Fibroblast of mammary gland (primary cell): ENCODE measurements around the gene CISD1.

Source experiments
- DNase-seq: peaks from one replicate; pipeline ENCODE4 v3.0.0-alpha.2; 2010; ENCODE audit warnings: low read depth
- H3K4me3 ChIP-seq: 2 replicates; pipeline ENCODE4 v1.5.1; 2011; ENCODE audit warnings: low read depth, mild to moderate bottlenecking, low read length, moderate library complexity; ENCODE audit not compliant: control insufficient read depth
- TF ChIP-seq, protein P1 (sequence below): conservative IDR thresholded peaks from 2 replicates; pipeline ENCODE4 v1.5.1; 2011; ENCODE audit warnings: low read depth, low read length, inconsistent platforms; ENCODE audit not compliant: control insufficient read depth, insufficient read depth

Gene CISD1

DNA sequence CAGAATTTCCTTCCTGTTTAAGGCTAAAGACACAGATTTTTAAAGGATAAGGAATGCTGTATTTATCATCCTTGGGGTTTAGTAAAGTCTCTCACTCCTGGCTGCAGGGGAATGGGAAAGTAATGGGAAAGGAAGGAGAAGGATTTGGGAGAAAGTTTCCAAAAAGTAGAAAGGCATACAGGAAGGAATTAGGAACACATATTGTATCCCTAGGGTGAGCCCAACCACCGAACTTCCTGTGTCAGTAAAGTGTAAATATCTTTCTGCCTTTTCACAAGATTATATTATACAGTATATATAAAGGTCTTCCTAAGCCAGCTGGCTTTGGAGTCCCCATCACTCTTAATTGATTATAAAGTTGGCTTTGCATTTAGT lies 53.9 kb downstream of the CISD1 start:
- TF ChIP-seq, protein P1, sequence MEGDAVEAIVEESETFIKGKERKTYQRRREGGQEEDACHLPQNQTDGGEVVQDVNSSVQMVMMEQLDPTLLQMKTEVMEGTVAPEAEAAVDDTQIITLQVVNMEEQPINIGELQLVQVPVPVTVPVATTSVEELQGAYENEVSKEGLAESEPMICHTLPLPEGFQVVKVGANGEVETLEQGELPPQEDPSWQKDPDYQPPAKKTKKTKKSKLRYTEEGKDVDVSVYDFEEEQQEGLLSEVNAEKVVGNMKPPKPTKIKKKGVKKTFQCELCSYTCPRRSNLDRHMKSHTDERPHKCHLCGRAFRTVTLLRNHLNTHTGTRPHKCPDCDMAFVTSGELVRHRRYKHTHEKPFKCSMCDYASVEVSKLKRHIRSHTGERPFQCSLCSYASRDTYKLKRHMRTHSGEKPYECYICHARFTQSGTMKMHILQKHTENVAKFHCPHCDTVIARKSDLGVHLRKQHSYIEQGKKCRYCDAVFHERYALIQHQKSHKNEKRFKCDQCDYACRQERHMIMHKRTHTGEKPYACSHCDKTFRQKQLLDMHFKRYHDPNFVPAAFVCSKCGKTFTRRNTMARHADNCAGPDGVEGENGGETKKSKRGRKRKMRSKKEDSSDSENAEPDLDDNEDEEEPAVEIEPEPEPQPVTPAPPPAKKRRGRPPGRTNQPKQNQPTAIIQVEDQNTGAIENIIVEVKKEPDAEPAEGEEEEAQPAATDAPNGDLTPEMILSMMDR, result no peak

DNA sequence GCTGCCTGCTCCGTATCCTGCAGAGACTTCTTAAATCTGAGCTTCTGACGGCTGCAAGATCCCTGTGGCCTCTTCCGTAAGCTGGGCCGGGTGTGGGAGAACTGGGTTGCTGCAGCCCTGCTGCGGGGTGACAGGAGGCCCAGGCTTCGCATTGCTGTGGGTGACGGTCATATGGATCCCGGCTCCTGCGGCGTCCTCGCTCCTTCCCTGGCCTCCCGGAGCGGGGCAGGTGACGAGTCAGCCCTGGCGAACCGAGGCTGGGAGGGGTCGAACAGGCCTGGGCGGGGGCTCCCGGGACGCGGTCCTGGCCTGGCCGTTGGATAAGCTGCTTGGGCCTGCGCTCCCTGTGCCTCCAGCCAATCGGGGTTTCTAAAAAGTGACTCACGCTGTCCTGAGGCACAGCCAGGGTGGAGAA lies 58.0 kb downstream of the CISD1 start:
- peak; percentile 83 for DNase-seq
- TF ChIP-seq, protein P1, result no peak
- peak overlapping the region; percentile 57 for H3K4me3 ChIP-seq

More for the DNA sequence above, 53.9 kb downstream of the CISD1 start:
- H3K4me3 ChIP-seq, result no peak overlapping the region
- DNase-seq, result no peak

GRCh38 chr10:58328233-58328632 lies 59.3 kb downstream of the CISD1 start:
- no peak overlapping the region for H3K4me3 ChIP-seq
- DNase-seq, result no peak
- TF ChIP-seq, protein P1, result no peak

DNA sequence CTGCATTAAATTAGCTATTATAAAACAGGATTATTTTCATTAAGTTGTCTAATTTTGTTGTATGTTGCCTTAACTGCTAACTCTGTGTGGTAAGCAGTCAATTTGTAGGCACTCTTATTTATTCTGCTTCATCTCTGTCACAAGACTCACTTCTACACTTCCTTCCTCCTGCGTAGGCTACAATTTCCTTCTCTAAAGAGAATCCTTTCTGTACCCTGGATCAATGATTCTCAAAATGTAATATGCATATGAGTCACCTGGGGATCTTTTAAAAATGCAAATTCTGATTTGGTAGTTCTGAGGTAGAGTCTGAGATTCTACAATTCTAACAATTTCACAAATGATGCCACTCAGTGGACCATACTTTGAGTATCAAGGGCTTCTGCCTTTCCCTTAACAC lies 61.5 kb downstream of the CISD1 start:
- TF ChIP-seq, protein P1, result no peak
- no peak overlapping the region for H3K4me3 ChIP-seq
- DNase-seq, result no peak

DNA sequence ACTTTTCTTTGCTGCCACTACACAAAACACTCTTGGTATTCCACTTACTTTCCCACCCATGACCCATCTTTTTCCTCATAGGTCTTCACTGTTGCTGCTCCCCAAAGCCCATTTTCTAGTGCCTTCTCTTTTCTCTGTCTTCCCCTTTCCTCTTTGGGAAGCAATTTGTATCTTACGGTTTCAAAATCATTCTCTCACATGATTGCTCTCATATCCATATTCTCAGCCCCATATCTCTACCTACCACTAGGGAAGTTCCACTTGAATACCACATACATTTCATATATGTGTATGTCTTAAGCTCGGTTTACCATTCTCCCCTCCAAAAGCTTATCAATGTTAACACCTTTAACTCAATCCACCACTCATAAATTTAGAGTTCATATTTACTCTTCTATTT lies 62.7 kb downstream of the CISD1 start:
- H3K4me3 ChIP-seq, result no peak overlapping the region
- DNase-seq, result no peak
- TF ChIP-seq, protein P1, result no peak

DNA sequence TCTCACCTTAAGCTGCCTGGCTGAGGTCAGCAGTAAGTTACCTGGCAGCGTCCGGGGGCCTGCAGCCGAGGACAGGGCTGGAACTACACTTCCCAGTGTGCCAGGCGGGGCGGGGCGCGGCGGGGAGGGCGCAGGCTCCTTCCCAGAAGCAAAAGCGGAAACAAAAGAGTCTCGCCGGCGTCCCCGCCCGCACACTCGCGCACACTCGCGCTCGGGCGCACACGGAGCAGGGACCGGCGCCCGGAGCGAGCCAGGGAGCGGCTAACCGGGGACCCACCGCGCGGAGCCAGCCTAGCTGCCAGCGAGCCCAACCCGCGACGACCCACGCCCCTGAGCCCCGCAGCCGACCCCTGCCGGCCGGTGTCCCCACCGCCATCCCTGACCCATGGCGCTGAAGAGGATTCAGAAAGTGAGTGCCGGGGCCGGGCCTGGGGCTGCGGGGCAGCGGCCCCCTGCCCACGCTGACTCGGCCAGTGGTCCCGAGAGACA lies 65.9 kb downstream of the CISD1 start, which contains the start of gene UBE2D1:
TSS of gene UBE2D1 (plus strand) at position 190 of the 489 bp plus-strand sequence. CDS start at position 386, 196 bp downstream.
- peak; percentile 54 for DNase-seq
- H3K4me3 ChIP-seq, result peak within 1 kb of the TSS; percentile 80
- TF ChIP-seq, protein P1, result no peak
